Activated T-helper 17 cell treated with anti-CD3 and anti-CD28 coated beads, Interleukin-2, amount 50 U/mL, for 72 hours (primary cell): Measurements from ENCODE around the gene ZNF554. TPM values are rescaled to one million over a fixed set of nuclear protein-coding genes. Genes with fewer than 3 reads are reported as not detected.
"Not testable (repeated sequence)": the region's sequence is repeated elsewhere in the genome, so short reads cannot be mapped to it uniquely, and the experiment has no call there.

ENCODE experiments used
- ATAC-seq: fragments of 150-1000 bp; cut with Tn5 transposase; replicated peaks from 2 replicates; pipeline ENCODE4 v1.10.0; 2021; ENCODE audit warnings: mild to moderate bottlenecking, moderate library complexity
- H3K27ac Mint-ChIP-seq: one replicate; pipeline ENCODE4 v1.8.0; 2022; ENCODE audit warnings: mixed read lengths
- H3K27me3 Mint-ChIP-seq: one replicate; pipeline ENCODE4 v1.8.0; 2022; ENCODE audit warnings: mixed read lengths
- H3K36me3 Mint-ChIP-seq: one replicate; pipeline ENCODE4 v1.8.0; 2022; ENCODE audit warnings: low read depth, mild to moderate bottlenecking, mixed read lengths
- H3K4me1 Mint-ChIP-seq: one replicate; pipeline ENCODE4 v1.8.0; 2022; ENCODE audit warnings: mixed read lengths
- H3K4me3 Mint-ChIP-seq: one replicate; pipeline ENCODE4 v1.8.0; 2022; ENCODE audit warnings: mild to moderate bottlenecking, mixed read lengths
- H3K9me3 Mint-ChIP-seq: one replicate; pipeline ENCODE4 v1.8.0; 2022; ENCODE audit warnings: mixed read lengths
- total RNA-seq, 2 donors: library from RNA; stranded (reverse); gene quantifications; one replicate each; pipeline ENCODE4 v1.2.3, GENCODE V29; 2022

Gene ZNF554
- total RNA-seq, 2 donors from 2014 or later = 0.65 to 1.7 TPM

- Mint-ChIP-seq H3K9me3 (no peaks in the 10 kb centered on the region), H3K27ac (no peak overlapping the region), H3K36me3 (peaks cover 12% of the 10 kb centered on the region), H3K27me3 (no peaks in the 10 kb centered on the region), H3K4me1 (no peaks in the 10 kb centered on the region), H3K4me3 (no peak overlapping the region)
- no peak for ATAC-seq
These were observed 10.1 kb upstream of the ZNF554 start for GRCh38 chr19:2809387-2810140.

- Mint-ChIP-seq H3K36me3 (peaks cover 12% of the 10 kb centered on the region), H3K4me3 (no peak overlapping the region), H3K27ac (no peak overlapping the region), H3K4me1 (no peaks in the 10 kb centered on the region), H3K9me3 (no peaks in the 10 kb centered on the region), H3K27me3 (no peaks in the 10 kb centered on the region)
- no peak for ATAC-seq
These were observed 9.3 kb upstream of the ZNF554 start for GRCh38 chr19:2810141-2811091.

- Mint-ChIP-seq H3K27ac (no peak overlapping the region), H3K27me3 (no peaks in the 10 kb centered on the region), H3K36me3 (peaks cover 12% of the 10 kb centered on the region), H3K9me3 (no peaks in the 10 kb centered on the region), H3K4me3 (no peak overlapping the region), H3K4me1 (no peaks in the 10 kb centered on the region)
- no peak for ATAC-seq
These were observed 8.4 kb upstream of the ZNF554 start for GRCh38 chr19:2811221-2811722.

- Mint-ChIP-seq H3K27me3 (no peaks in the 10 kb centered on the region), H3K4me3 (no peak overlapping the region), H3K4me1 (no peaks in the 10 kb centered on the region), H3K27ac (no peak overlapping the region), H3K36me3 (peaks cover 12% of the 10 kb centered on the region), H3K9me3 (no peaks in the 10 kb centered on the region)
- ATAC-seq = no peak
These were observed 7.8 kb upstream of the ZNF554 start for GRCh38 chr19:2811735-2812413.

GRCh38 chr19:2812414-2813234 is 7.0 kb upstream of the ZNF554 start:
- ATAC-seq = no peak
- Mint-ChIP-seq H3K27me3 (no peaks in the 10 kb centered on the region), H3K27ac (no peak overlapping the region), H3K9me3 (no peaks in the 10 kb centered on the region), H3K4me3 (no peak overlapping the region), H3K36me3 (peaks cover 12% of the 10 kb centered on the region), H3K4me1 (peaks cover 4% of the 10 kb centered on the region)

- Mint-ChIP-seq H3K27ac (no peak overlapping the region), H3K4me3 (no peak overlapping the region), H3K9me3 (no peaks in the 10 kb centered on the region), H3K4me1 (peaks cover 4% of the 10 kb centered on the region), H3K36me3 (peaks cover 12% of the 10 kb centered on the region), H3K27me3 (no peaks in the 10 kb centered on the region)
- no peak for ATAC-seq
These were observed 6.2 kb upstream of the ZNF554 start for GRCh38 chr19:2813235-2814160.

- peaks cover 4% of the 10 kb centered on the region for H3K4me1 Mint-ChIP-seq
- H3K27ac Mint-ChIP-seq = no peak overlapping the region
- peaks cover 3% of the 10 kb centered on the region for H3K36me3 Mint-ChIP-seq
- no peak overlapping the region for H3K4me3 Mint-ChIP-seq
- no peak for ATAC-seq
- H3K9me3 Mint-ChIP-seq = no peaks in the 10 kb centered on the region
- no peaks in the 10 kb centered on the region for H3K27me3 Mint-ChIP-seq
These were observed 5.2 kb upstream of the ZNF554 start for GRCh38 chr19:2814426-2814825.

GRCh38 chr19:2815191-2815614 is 4.5 kb upstream of the ZNF554 start:
- H3K36me3 Mint-ChIP-seq = no peaks in the 10 kb centered on the region

GRCh38 chr19:2815923-2816322 is 3.7 kb upstream of the ZNF554 start:
- Mint-ChIP-seq H3K27ac (no peak overlapping the region), H3K4me1 (peaks cover 4% of the 10 kb centered on the region), H3K27me3 (no peaks in the 10 kb centered on the region), H3K4me3 (no peak overlapping the region), H3K36me3 (no peaks in the 10 kb centered on the region), H3K9me3 (no peaks in the 10 kb centered on the region)
- no peak for ATAC-seq

More at GRCh38 chr19:2815191-2815614, 4.5 kb upstream of the ZNF554 start:
- no peak for ATAC-seq
- no peak overlapping the region for H3K27ac Mint-ChIP-seq
- peaks cover 4% of the 10 kb centered on the region for H3K4me1 Mint-ChIP-seq
- no peaks in the 10 kb centered on the region for H3K9me3 Mint-ChIP-seq
- H3K27me3 Mint-ChIP-seq = no peaks in the 10 kb centered on the region
- H3K4me3 Mint-ChIP-seq = no peak overlapping the region

- Mint-ChIP-seq H3K27me3 (no peaks in the 10 kb centered on the region), H3K27ac (no peak overlapping the region), H3K36me3 (no peaks in the 10 kb centered on the region), H3K4me1 (peaks cover 4% of the 10 kb centered on the region), H3K9me3 (no peaks in the 10 kb centered on the region), H3K4me3 (no peak overlapping the region)
- no peak for ATAC-seq
These were observed 3.0 kb upstream of the ZNF554 start for GRCh38 chr19:2816641-2817040.

- peak overlapping the region; percentile 75 for H3K27ac Mint-ChIP-seq
- H3K27me3 Mint-ChIP-seq, H3K9me3 Mint-ChIP-seq: not testable (repeated sequence)
These were observed 2.3 kb upstream of the ZNF554 start for GRCh38 chr19:2817237-2817829.

GRCh38 chr19:2820112-2820702 is 539 bp downstream of the ZNF554 start:
- Mint-ChIP-seq H3K36me3 (no peaks in the 10 kb centered on the region), H3K27ac (no peak overlapping the region)

More at GRCh38 chr19:2817237-2817829, 2.3 kb upstream of the ZNF554 start:
- not testable (repeated sequence) for H3K4me1 Mint-ChIP-seq, ATAC-seq, H3K4me3 Mint-ChIP-seq, H3K36me3 Mint-ChIP-seq

More at GRCh38 chr19:2820112-2820702, 539 bp downstream of the ZNF554 start:
- Mint-ChIP-seq H3K4me1 (peaks cover 4% of the 10 kb centered on the region), H3K27me3 (no peaks in the 10 kb centered on the region), H3K4me3 (peak overlapping the region; percentile 64), H3K9me3 (no peaks in the 10 kb centered on the region)
- ATAC-seq = peak; percentile 7
